SU-DHL-6 (cell line): ENCODE results near the gene APOBEC3B.

ENCODE experiments used
- CTCF ChIP-seq: fragments of 200-600 bp; sonication (generic); IDR thresholded peaks from one replicate; pipeline ENCODE4 v1.5.1; 2017; ENCODE audit warnings: antibody characterized with exemption, mild to moderate bottlenecking, low read length, moderate library complexity; ENCODE audit not compliant: insufficient read depth, poor library complexity, severe bottlenecking
- EZH2phosphoT487 ChIP-seq: fragments of 200-600 bp; sonication (generic), shearing (Covaris generic); conservative IDR thresholded peaks from 2 replicates; pipeline ENCODE4 v1.6.1; 2018; ENCODE audit warnings: mild to moderate bottlenecking, antibody characterized with exemption, low read length, moderate library complexity, mixed read lengths

- no peak for TF ChIP-seq CTCF
- TF ChIP-seq EZH2phosphoT487 = no peak
Observed at GRCh38 chr22:38997518-38997917, 15.4 kb downstream of the APOBEC3B start.
